ENCODE data around the gene FREY1. TPM values are rescaled to one million over a fixed set of nuclear protein-coding genes. Genes with fewer than 3 reads are reported as not detected.

Gene FREY1
- total and polyA plus RNA-seq, 2 of the 8 experiments (the other 6 are each of a cell fraction or from before 2014, with no cell fraction given): 0.32 to 1.1 TPM

GRCh38 chr11:45910623-45911022, 3.6 kb upstream of the FREY1 start (continued):
- TF ChIP-seq CHD7 (IDR thresholded peaks at IDR 0.05; ENCODE audit: insufficient replicate concordance, low read length) (no peak), CTCF (IDR thresholded peaks at IDR 0.05; ENCODE audit: control extremely low read depth in 1 of 3, insufficient read depth in 1 of 3, low read depth in 1 of 3, low read length in 3 of 3) (no peak), EGR1 (IDR thresholded peaks at IDR 0.05; ENCODE audit: borderline replicate concordance, low read depth, low read length) (no peak), TBP (IDR thresholded peaks at IDR 0.05; ENCODE audit: low read depth, low read length) (no peak), TCF12 (IDR thresholded peaks at IDR 0.05; ENCODE audit: low read depth, low read length) (no peak), HDAC2 (IDR thresholded peaks at IDR 0.05; ENCODE audit: borderline replicate concordance in 1 of 2, low read depth in 2 of 2, low read length in 2 of 2) (no peak), SUZ12 (IDR thresholded peaks at IDR 0.05; ENCODE audit: low read length) (no peak), CEBPB (IDR thresholded peaks at IDR 0.05; ENCODE audit: low read depth, low read length) (no peak)
